HG03066 (cell line): ENCODE measurements around the gene KPNA5.

Experiments
- ATAC-seq: cut with Tn5 transposase; IDR thresholded peaks from one replicate; pipeline ENCODE4 v1.9.1; 2021; ENCODE audit warnings: low read depth; ENCODE audit not compliant: unreplicated experiment

Gene KPNA5

GRCh38 chr6:116779573-116780164 is 98.7 kb downstream of the KPNA5 start:
- ATAC-seq: peak; percentile 78

- no peak for ATAC-seq
Observed at GRCh38 chr6:116783852-116784251, 102.8 kb downstream of the KPNA5 start.
